NOMO-1 treated with dmso at 0.1 percent for 144 hours (cell line): Measurements from ENCODE around the gene GRM8.

Source experiments
- DNase-seq: peaks from one replicate; lab custom pipeline; 2025; ENCODE audit not compliant: unreplicated experiment; lab: John Stamatoyannopoulos, UW

Gene GRM8

DNA sequence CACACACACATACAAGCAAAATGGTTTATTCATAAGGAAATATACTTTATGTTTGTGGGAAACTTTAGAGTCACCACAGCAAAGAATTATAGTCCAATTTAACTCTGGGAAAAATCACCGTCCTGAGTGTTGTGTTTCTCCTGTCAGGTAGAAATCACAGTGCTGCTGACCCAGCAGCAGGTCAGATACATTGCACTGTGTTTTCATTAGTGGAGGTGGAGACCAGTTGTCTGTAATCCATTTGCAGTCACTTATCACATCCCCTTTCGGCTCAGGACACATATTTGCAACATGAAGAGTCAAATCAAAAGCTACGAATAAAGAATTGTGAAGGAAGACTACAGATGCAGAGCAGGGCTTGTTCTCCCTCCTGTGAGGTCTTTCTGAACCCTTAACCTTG is 799.6 kb downstream of the GRM8 start:
- no peak for DNase-seq

DNA sequence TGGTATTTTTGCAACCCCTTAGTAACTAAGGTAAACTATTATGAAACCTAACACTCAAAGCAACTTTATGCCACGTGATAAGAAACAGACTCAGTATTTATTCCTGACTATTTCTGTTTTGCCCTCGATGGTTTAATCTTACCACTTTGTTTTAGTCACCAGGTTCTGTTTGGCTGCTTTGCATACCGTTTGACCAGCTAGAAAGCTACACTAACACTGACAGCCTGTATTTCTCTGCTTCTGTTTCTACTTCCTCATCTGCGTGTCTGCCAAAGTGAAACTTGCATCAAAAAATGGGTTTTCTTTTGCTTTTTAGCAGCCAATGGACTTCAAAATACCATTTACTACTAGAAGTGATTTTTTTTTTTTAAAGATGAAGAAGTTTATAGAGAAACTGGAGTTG is 802.5 kb downstream of the GRM8 start:
- no peak for DNase-seq

DNA sequence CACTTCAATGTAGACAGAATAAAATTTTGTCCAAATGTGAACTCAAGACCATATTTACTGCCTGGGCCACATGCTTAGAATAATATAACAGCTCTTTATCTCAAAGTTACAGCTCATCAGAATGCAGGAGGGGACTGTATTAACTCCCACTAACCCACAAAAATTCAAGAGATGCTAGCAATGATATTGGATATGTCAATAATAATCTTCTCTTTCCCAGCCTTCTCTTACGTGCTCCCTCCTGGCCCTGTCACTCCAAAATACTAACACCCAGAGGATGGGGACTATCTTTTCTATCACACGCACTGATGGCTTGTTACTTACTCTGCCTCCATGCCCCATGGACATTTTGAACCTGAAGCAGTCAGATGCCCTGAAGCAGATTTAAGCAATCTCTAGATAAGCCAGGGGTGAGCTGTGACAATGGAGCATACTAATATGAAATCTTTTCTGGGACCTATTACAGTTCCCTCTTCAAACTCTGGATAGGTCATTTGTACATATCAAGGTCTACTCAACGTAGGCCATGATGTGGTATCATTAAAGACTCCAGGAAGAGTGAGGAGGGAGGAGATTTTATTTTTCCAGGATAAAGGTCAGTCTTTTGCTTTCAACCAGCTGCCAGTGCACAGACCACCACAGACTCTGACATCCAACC is 803.0 kb downstream of the GRM8 start:
- DNase-seq = no peak

DNA sequence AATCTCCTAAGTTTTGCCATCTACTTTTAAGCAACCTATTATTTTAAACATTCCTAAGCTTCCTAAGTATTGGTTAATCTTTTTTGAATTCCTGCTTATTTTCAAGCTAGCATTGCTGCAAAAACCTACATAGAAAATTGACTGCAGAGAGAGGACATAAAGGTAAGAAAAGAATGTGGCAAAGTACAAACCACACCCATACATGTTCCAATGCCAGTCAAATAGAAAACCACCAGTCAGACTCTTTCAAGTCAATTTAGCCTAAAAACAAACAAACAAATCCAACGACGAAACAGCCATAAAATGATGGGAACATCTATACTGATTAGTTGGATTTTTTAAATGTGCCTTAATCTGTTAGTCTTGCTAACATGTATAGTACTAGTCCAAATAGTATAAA is 804.8 kb downstream of the GRM8 start:
- DNase-seq = no peak

DNA sequence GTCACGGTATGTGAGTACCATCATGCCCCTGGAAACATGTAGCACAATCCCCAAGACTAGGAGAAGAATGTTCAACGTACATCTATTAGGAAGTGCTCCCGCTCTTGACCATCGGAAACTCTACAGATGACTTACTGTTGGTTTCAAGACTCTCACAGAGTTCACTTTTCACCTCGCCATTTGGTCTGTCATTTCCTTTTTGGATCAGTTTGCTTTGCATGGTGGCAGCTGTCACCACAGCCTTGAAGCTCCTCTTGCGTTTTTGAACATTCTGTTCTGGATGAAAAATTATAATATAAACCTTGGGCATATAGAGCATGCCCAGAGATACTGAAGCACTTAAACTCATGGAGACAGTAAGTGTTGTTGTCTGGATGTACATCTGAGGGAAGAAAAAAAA is 806.8 kb downstream of the GRM8 start:
- no peak for DNase-seq

DNA sequence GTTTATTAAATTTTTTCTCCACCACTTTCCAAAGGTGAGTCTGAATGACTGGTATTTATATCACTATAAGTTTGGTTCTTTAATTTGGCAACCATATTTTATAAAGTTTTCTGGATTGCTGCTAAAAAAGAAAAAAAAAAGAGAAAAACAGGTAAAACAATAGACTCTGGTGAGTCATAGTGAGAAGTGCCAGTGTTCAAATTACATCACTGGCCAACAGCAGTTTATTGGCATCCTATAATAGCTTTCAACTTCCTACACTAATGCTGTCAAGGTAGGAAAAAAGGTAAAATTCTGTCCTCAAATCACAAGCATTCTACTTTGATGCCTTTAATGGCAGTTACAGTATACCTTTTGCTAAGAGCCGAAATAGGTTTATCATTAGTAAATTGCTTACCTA is 808.8 kb downstream of the GRM8 start:
- DNase-seq = no peak

DNA sequence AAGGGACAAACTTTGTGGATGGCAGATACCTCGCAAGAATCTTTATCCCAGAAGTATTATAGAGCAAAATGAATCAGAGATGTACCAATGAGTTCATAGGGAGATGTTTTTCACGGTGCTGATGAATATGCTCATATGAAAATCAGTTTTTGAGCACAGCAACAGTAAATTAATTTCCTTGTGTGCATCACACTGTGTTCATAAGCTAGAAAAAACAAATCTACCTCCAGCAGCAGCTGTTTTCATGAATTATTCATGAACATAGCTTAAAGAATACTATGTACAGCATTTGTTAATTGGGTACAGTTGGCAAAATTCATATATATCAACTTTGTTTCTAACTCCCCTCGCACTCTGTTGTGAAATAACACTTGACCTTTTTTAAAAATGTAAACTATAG is 809.8 kb downstream of the GRM8 start:
- DNase-seq = no peak

DNA sequence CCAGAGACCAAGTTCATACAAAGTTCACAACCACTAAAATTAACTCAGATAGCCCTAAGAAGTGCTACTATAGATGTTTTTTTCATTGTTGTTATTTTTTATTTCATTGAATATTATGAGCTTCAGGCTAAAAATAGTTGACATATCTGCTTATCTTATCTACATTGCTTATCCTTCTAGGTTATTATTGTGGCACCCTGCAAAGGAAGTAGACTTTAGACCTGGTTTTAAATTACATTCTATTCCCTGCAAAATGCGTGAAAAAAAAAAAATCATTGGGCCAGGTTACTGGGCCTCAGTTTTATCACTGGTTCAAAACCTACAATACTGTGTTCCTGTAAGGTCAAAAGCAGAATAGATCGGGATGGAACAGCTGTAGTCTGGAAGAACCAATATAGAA is 811.0 kb downstream of the GRM8 start:
- no peak for DNase-seq

DNA sequence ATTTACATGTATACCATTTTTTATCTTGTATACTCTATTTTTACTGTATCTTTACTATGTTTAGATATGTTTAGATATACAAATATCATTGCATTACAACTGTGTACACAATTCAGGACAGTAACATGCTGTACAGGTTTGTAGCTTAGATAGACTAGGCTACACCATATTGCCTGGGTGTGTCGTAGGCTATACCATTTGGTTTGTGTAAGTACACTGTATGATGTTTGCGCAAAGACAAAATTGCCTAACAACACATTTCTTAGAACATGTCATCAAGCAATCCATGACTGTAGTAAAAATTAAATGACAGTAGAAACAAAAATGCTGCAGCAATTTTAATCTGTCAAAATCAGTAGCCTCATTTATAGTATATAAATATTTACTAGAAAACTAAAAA is 812.2 kb downstream of the GRM8 start:
- no peak for DNase-seq

DNA sequence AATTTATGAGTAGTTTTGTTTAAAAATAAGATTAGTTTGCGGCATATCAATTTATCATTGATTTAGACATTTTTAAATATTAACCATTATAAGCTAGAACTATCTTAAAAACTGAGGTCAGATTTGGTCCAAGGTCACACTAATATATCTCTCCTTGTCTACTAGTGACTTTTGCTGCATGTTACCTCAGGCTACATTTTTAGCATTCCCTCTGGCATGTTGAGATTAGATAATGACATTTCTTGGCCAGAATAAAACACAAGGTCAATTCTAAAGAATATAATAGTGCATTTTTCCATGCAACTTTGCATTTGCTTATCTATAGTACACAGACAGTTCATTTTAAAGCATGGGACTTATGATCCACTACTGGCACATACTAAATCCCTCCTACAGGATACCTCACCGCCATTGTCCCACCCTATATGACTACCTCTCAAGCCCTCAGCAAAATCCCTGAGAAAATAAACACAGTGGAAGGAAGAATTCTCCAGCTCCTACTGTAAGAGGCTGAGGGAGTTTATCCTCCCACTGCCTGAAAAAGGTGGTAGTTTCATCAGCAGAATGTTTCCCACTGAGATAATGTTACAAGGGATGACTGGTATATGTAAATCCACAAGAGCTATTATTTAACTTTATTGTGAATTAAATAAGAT is 816.4 kb downstream of the GRM8 start:
- no peak for DNase-seq

DNA sequence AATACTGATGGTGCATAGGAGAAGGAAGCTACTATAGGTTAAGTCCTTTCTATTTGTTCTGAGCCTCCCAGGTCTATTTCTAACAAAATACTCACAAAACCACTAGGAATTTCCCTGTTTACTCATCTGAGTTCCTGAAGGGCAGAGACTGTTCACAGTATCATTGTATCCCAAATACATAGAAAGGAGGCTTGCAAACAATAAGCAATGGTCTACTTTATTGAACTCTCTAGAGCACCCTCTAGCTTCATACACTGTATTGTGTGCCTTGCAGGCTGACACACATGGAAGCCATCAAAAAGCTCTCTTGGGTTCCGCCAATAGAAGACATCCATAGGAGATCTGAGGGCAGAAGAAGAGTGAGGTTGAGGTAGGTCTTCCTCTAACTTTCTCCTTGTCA is 826.1 kb downstream of the GRM8 start:
- no peak for DNase-seq

DNA sequence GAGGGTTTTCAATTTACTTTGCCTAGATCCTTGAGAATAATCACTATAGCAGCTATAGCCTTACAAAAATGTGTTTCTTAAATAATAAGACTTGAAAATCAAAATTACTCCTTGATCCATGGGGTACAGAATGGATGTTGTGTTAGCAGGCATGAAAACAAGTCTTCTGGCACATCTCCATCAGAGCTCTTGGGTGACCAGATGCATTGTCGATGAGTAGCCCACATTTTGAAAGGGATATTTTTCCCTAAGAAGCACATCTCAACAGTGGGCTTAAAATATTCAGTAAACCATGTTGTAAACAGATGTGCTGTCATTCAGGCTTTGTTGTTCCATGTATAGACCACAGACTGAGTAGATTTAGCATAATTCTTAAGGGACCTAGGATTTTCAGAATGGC is 827.8 kb downstream of the GRM8 start:
- DNase-seq = no peak

DNA sequence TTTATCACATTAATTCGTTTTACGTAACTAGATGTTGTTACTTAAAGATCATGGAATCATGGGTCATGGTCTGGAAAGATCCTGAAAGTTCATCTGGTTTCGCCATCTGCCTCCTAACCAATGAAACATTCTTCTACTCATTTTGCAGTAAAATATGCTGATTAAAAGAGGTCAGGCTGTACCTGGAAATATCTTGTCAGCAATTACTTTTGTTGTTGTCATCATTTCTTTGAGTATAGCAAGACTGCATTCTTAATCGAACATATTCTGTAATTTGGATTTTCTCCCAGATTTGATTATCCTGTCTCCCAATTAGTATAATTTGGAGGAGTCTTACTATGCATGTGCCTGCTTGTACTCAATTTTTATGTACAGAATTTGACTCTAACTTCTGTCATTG is 833.7 kb downstream of the GRM8 start:
- DNase-seq = no peak

DNA sequence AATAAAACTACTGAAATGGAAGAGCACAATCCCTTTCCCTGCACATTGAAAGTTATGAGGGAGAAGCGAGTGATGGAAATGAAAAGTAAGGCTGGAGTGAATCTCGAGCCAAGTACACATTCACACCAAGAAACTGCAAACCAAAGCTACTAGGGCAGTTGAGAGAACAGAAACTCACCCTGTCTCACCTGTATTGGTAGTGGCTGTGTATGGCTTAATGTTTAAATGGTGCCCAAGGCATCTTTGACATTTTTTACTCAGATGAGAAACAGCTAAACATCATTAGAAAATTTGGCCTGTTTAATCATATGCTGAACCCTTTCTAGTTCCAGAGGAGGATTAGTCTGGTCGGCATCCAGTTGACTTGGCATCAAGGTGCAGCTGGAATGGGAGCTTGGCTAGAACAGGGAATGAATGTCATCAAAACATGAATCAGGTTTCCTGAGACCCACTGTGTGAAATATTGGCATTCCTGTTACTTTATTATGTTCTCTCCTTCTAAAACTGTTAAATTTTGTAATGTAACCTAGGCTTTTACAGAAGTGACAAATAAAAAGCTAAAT is 840.8 kb downstream of the GRM8 start:
- DNase-seq = no peak

DNA sequence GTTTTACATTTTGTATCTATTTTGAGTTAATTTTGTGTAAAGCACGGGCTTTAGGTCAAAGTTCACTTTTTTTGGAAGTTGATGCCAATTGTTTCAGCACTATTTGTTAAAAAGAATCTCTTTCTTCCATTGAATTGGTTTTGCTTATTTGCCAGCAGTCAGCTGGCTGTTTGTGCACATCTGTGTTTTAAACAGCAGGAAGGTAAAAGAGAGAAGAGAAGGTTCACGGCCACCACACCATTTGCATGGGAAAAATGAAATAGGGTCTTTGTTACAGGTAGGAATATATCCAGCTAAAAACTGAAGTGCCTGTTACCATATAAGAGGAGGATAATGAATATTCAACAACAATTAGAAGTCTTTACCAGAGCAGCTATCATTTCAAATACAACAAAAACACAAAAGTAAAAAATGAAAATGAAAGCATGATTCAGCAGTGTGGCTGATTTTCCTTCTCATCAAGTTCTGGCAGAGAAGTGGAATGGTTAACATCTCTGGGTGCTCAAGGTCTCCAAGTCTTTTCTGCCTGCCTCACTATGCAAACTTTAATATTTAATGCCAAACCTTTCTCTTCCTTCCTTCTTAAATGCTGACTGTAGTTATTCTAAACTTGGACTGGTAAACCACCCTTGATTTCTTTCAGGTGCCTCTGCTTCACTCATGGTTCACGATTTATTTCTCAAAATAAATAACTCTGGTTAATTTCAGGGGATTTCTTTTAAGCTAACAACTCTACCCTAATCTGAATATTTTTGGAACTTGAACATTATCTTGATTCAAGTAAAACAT is 841.5 kb downstream of the GRM8 start:
- DNase-seq = no peak

DNA sequence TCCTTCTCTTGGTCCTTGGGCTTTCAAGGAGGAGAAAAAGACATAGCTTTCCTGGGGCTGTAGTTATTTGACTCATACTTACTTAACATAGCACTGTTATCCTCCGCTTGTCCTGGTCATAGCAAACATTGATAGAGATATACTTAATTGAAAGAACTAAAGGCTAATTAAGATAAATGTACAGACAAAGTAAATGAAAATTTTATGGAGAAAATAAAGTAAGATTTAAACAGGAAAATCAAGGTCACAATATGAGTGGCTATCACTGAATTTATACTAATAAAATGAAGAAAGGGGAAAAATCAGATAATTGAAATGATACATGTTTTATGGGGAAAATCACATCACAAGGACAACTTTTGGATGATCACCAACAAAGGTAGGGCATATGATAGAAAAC is 849.7 kb downstream of the GRM8 start:
- DNase-seq = no peak

DNA sequence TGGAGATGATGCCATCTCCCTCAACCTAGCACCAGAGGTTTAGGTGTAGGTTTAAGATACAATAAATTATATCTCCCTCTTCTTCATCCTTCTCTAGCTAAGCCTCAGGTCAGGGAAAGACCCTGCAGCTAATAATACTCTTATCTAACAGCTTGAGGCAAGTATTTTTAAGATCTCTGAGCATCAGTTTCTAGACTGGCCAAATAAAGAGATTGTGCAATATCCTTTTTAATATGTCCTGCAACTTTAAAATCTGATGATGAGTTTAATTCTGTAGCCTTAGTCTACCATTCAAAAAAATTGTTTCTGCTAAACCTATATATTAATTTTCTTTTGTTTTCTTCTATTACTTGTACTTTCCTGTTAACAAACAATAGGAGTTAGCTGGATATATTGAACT is 850.8 kb downstream of the GRM8 start:
- DNase-seq = no peak

DNA sequence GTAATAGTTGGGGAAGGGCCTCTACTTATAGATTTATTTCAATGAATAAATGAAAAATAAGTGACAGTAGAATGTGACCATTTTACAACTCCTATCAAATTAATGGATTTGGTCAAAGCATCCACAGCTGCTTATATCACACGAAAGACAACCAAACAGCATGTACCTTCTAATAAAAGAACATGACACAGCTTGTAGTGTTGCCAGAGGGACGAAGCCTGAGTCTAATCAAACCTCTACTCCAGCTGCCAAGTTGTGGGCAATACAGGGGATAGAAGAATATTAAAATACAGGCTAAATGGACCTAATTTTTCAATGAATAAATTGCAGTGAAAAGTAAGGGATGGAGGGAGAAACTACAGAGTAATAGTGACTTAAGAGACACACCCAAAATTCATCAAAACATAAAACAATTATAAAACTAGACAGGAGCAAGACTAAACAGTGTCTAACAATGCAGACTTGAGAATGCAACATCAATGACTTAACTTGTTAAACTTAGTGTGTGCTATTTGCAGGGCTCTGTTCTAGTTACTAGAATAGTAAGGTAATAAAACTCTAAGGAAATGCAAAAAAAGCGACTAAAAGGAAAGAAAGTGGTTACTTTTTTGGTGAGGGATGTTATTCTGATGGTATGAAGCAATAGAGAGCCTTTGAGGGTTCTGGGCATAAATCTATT is 853.8 kb downstream of the GRM8 start:
- no peak for DNase-seq

DNA sequence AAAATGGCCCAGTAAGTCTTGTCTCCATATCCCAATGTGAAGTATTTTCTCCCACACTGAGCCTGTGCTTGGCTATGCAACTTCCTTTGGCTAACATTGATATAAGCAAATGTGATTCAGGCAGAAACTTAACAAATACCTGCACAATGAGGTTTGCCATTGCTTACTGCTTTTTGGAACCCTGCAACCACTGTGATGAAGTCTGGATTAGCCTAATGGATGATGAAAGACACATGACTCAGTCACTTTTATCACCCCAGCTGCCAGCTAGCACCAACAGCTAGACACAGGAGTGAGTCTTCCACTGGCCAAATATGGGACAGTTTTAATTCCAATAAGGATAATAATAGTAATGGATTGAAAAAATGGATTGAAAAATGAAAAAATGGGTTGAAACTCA is 854.5 kb downstream of the GRM8 start:
- no peak for DNase-seq

DNA sequence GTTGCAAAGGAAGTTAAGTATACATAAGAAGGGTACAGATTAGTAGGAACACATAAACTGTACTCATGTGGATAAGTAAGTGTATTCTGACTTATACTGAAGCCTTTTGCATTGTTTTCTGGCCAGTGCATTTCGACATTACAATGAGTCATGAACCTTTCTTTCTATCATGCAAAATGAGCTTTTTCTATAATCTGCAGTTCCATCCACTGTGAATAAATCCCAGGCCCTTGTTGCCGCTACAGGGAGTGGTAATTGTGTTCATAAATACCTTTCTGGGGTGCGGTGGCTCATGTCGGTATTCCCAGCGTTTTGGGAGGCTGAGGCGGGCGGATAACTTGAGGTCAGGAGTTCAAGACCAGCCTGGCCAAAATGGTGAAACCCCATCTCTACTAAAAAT is 858.3 kb downstream of the GRM8 start:
- no peak for DNase-seq
